Measurements from ENCODE around the gene CCDC57.
A peak's percentile ranks its signal among the peaks of the same experiment; 100 is the strongest.

Gene CCDC57

GRCh38 chr17:82080048-82080788 is 132.4 kb downstream of the CCDC57 start:
- no peak overlapping the region for H3K4me3 ChIP-seq (ENCODE audit: low read depth, low read length)
- TF ChIP-seq CTCF (conservative IDR thresholded peaks at IDR 0.05; ENCODE audit: low read depth, low read length), result no peak
- no peak for DNase-seq (ENCODE audit: low read depth)

GRCh38 chr17:82079001-82079677 is 133.5 kb downstream of the CCDC57 start:
- H3K4me3 ChIP-seq (ENCODE audit: low read depth, low read length), result no peak overlapping the region

GRCh38 chr17:82078433-82078832 is 134.2 kb downstream of the CCDC57 start:
- DNase-seq (ENCODE audit: low read depth), result no peak

More at GRCh38 chr17:82079001-82079677, 133.5 kb downstream of the CCDC57 start:
- TF ChIP-seq CTCF (conservative IDR thresholded peaks at IDR 0.05; ENCODE audit: low read depth, low read length), result no peak
- DNase-seq (ENCODE audit: low read depth), result no peak

GRCh38 chr17:82077617-82078358 is 134.9 kb downstream of the CCDC57 start:
- TF ChIP-seq CTCF (conservative IDR thresholded peaks at IDR 0.05; ENCODE audit: low read depth, low read length), result peak; percentile 13
- no peak overlapping the region for H3K4me3 ChIP-seq (ENCODE audit: low read depth, low read length)
- peak; percentile 29 for DNase-seq (ENCODE audit: low read depth)

More at GRCh38 chr17:82078433-82078832, 134.2 kb downstream of the CCDC57 start:
- TF ChIP-seq CTCF (conservative IDR thresholded peaks at IDR 0.05; ENCODE audit: low read depth, low read length), result no peak
- H3K4me3 ChIP-seq (ENCODE audit: low read depth, low read length), result no peak overlapping the region

- no peak for TF ChIP-seq CTCF (conservative IDR thresholded peaks at IDR 0.05; ENCODE audit: low read depth, low read length)
- H3K4me3 ChIP-seq (ENCODE audit: low read depth, low read length), result no peak overlapping the region
- DNase-seq (ENCODE audit: low read depth), result no peak
These were observed 135.7 kb downstream of the CCDC57 start for GRCh38 chr17:82076785-82077591.

GRCh38 chr17:82076018-82076784 is 136.4 kb downstream of the CCDC57 start:
- no peak for TF ChIP-seq CTCF (conservative IDR thresholded peaks at IDR 0.05; ENCODE audit: low read depth, low read length)
- no peak for DNase-seq (ENCODE audit: low read depth)
- no peak overlapping the region for H3K4me3 ChIP-seq (ENCODE audit: low read depth, low read length)

Data from choroid plexus epithelial cell (primary cell).